Renal cortical epithelial cell (primary cell): ENCODE data around the gene KRT36. TPM values are rescaled to one million over a fixed set of nuclear protein-coding genes. Genes with fewer than 3 reads are reported as not detected.

Experiments used
- DNase-seq: peaks from one replicate; pipeline ENCODE4 v3.0.0-alpha.2; 2011; ENCODE audit warnings: low read depth
- total RNA-seq: library from RNA; depleted of rRNA; stranded (reverse); fragments of >200 nt; gene quantifications from 2 replicates; pipeline ENCODE4 v1.2.3, GENCODE V29; 2014

Gene KRT36
- total RNA-seq, 1 donor from 2014 or later = not detected

DNA sequence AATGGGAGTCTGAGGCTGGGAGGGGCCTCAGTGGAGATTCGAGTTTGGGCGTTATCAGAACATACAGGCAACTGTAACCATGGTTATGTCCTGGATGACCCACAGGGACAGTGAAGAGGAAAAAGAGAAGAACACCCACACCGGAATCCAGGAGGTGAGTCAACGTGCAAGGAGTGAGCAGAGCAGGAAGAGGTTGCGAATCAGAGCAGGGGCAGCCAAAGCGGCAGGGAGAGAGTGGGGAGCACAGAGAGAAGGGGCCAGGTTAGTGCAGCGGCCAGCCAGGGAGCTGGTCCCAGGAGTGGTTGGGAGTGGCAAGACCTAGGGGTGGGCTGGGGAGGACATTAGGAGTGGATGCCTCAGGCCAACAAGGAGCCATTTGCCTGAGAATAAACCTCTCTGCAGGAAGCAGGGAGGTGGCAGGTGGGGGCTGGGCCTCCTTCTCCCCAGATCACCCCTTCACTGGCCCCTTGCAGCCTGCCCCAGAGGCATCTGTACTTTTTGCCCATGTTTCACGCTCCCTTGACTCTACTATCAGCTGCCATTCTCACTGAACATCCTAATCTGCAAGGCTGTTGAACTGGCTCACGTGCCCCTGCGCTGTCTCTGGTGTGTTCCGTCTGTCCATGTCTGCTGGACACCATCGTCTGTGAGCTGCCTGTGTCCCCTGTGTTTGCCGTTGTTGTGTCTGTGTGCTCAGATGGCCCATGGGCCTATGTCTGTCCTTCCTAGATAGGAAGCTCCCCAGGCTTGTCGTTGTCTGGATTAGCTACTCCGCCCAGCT lies 10.6 kb upstream of the KRT36 start:
- DNase-seq = peak; percentile 63

DNA sequence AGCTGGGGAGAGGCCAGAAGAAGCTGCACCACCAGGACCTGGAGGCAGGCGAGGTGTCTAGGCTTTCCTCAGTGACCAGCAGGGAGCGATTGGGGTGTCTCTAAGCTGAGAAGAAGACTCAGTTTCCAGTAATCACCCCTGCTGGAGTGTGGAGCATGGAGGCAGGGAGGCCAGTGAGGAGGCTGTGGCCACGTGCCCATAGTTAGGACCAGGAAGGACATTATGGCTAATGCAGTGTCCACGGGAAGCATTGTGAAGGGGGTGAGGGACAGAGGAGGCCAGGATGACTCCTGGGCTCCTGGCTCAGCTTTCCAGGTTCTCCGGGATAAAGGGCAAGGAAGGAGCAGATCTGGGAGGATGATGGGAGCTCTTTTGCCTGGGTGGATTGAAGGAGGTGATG lies 10.0 kb upstream of the KRT36 start:
- no peak for DNase-seq

DNA sequence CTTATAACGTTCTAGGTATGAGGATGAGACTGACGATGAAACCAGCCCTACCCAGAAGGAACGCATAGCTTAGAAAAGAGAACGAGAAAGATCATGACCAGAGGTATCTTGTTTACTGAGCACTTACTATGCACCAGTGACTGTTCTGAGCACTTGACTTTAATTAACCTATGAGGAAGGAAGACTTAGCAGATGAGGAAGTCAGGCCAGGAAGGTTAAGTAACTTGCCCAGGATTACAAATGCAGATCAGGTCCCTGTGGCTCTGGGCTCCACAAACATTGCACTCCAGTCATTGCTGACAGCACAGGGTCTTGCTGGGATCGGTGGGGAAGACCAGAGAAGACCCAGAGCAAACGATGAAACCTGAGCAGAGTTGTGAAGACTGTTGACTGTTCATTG lies 8.6 kb upstream of the KRT36 start:
- no peak for DNase-seq

DNA sequence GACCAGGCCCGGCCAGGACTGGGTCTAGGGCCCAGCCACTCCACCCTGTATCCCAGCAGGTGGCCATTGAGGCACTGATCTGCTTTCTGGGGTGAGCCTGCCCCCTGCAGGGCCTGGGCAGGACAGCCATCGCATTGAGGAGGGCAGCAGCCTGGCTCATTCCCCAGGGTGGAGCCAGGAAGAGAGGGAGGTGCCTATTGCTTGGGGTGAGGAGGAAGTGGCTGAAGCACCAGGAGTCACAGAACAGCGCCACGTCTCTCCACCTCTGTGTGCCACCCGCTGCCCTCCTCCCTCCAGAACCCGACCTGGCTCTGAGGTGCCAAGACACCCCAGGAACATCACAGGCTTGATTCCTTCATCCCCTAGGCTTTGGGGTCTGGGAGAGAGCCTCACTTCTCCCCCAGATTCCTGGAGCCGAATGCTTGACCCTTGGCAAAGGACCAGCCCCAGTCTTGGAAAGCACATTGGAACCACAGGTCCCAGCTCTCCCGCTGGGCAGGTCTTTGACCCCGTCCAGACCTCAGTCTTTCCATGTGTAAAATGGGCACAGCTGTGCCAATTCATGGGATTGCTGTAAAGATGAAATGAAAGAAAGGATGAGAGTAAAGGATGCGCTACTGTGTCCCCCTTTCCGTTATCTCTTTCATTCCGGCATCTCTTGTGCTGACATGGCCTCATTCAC lies 7.2 kb upstream of the KRT36 start:
- peak; percentile 84 for DNase-seq

DNA sequence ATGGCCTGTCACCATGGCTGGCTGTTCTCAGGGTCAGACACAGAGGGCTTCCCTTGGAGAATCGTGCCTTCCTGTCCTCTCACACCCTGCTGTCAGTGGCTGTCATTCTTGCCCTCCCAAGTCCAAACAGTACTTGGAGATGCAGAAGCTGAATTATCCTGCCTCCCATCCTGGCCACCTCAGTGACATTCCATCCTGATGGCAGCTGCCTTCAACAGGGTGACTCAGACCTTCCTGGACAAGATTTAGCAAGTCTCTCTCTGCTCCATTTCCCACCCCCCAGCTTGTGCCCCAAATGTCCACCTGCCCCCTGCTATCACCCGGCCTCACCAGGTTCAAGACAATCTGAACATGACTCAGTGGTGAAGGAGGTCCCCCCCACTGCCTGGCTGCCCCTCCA lies 4.8 kb upstream of the KRT36 start:
- DNase-seq = peak; percentile 60

DNA sequence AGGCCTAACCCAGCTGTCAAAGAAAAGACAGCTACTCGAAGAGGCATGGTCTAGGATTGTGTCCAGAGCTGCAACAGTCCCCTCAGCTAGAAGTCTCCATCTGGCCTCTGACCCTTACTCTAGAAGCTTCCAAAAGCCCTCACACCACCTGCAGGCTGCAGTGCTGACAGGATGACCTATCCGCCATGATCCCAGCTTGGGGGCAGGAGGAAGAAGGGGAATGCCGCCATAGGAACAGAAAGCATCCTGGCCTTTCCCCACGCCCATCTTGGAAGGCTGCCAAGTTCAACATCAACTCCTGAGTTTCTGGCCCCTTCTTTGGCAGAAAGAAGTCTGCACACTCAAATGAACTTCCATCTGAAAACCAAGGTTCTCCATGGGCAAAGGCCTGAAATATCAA lies 3.1 kb upstream of the KRT36 start:
- peak; percentile 46 for DNase-seq

DNA sequence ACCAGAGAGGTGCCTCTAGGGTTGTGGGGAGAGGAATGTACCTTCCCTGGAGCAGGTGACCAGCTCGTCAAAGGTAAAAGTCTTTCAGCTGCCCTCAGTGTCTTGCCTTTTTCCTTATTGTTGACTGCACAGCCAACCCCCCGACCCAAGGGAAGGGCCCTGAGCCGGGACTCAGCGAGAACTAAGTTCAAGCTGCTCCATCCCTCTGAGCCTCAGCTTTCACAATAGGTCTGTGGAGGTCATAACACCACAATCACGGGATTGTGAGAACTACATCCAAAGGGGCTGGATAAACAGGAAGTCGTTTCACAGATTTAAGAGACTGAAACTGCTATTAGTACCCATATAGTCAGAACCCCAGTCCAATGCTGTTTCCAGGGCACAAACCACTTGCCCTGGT lies 2.6 kb upstream of the KRT36 start:
- DNase-seq = peak; percentile 82

DNA sequence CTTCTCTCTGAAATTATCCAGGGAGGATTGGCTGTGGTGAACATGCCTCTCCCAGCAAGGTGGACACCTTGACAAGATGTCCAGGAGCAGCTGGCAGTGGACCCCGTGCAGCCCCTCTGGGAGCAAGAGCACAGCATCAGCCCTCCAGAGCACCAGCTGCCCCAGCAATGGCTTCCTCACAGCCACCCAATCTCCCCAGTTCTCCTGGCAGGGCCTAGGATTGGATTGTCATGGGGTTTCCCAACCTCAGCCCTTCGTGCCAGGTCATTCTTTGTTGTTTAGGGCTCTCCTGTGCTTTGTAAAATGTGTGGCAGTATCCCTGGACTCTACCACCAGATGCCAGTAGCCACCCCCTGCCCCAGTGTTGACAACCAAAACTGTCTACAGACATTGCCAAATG lies 1.8 kb upstream of the KRT36 start:
- DNase-seq = no peak

DNA sequence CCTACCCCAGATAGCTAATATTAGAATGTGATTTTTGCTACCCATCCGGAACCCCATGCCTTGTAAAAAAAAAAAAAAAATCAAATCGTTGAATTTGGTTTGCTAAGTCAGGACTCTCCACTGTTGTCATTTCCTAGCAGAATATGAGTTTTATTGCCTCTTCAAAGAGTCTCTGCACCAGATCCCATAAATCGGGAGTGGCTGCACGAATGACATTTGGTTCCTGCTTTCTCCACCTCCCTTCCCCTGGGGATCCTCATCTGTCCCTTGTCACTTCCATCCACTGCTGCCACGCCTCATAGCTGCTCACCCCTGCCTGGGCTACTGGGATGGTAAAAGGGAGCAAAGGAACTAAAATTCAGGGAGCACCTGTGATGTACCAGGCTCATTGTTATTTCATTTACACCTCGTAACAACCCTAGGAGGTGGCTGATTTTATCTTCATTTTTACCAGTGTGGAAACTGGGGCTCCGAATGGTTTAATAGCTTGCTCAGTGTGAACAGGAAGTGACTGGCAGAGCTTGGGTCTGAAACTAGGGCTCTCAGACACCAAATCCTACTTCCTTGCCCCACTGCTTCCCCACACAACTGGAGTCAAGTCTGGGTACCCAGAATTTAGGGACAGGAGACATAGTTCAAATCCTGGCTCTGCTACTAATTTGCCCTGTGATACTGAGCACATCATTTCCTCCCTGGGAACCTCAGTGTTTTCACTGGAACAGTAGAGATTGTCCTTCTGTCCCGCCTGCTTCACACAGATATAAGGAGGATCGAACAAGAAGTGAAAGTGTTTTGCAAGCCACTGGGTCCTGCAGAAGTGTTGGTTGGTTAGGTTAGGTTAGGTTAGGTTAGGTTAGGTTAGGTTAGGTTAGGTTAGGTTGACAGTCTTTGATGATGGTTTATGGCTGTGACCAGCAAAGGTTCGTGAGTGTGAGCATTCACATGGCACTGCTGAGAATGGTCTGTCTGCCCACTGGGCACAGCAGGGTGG lies 585 bp upstream of the KRT36 start:
- no peak for DNase-seq

DNA sequence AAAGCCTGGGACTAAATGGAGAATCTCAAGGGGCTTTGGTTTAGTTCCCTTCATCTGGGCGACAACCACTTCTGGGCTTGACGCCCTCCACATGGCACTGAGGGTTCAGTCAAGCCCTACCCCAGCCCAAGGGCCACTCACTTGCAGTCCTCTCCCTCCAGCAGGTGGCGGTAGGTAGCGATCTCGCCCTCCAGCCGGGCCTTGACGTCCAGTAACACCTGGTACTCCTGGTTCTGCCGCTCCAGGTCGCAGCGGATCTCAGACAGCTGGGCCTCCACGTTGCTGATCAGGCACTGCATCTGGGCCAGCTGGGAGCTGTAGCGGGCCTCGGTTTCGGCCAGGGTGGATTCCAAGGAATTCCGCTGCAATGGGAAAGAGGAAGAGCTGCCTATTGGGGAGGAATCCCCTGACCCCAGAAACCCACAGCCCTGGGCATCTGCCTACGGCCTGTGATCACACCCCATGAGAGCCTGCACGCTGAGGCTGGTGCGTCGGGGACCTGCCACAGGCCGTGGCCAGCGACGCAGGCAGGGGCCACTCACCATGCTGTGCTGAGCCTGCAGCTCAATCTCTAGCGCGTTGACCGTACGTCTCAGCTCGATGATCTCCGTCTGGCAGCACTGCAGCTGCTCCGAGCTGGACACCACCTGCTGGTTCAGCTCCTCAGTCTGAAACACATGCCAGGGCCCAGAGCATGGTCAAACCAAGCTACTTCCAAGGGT lies 2.7 kb downstream of the KRT36 start:
- no peak for DNase-seq

DNA sequence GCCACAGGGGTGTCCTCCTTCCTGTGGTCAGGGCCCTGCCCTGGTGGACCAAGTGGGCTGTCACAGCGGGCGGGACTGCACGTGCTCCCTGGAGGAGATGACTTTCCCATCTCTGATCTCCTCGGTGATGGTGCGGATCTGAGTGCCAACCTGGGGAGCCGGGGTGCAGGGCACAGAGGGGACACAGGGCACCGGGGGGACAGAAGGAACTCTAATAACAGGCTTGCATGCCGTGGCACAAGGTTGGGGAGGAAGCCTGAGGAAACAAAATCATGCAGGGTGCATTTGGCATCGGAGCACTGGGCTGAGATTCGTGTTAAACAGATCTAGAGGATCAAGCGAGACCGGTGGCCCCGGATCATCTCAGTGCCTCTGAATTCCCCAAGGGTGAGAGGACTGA lies 3.4 kb downstream of the KRT36 start:
- no peak for DNase-seq

DNA sequence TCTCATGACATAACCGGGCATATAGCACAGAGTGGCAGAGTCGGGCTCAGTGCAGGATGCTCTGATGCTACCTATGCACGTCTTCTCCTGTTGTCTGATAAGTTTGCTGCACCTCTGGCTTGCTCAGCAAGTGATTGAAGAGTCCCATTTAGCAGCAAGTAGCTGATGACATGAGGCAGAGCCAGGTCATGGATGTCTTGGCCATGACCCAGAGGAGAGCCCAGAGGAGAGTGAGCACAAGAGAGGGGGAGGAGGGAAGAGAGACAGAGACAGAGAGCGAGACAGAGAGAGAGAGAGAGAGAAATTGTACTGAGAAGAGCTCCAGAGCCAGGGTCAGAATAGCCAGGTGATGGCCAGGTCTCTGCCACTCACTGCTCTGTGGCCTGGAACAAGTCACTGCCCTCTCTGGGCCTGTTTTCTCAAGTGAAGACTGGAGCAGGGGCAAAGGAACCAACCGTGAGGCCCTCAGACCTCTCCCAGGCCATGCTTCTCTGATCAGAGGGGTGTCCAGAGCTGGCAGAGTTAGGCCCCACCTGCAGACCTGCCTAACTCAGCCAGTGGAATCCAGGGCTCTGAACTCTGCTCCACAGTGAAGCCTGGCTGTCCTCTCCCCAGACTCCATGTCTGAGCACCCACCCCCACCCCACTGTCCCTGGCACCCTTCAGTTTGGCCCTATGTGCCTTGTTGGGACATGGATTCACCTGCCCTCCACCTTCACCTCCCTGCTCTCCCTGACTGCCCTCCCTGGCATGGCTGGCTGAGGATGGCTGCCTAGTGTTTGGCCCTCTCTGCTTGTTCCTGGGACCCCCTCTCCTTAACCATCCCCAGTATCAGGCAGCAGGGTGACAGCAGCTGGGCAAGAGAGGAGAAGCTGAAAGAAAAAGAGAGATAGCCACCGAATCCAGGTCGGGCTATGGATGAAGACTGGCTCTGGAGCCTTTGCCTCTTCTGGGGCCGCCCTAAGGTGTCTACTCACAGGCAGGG lies 4.5 kb downstream of the KRT36 start:
- no peak for DNase-seq

DNA sequence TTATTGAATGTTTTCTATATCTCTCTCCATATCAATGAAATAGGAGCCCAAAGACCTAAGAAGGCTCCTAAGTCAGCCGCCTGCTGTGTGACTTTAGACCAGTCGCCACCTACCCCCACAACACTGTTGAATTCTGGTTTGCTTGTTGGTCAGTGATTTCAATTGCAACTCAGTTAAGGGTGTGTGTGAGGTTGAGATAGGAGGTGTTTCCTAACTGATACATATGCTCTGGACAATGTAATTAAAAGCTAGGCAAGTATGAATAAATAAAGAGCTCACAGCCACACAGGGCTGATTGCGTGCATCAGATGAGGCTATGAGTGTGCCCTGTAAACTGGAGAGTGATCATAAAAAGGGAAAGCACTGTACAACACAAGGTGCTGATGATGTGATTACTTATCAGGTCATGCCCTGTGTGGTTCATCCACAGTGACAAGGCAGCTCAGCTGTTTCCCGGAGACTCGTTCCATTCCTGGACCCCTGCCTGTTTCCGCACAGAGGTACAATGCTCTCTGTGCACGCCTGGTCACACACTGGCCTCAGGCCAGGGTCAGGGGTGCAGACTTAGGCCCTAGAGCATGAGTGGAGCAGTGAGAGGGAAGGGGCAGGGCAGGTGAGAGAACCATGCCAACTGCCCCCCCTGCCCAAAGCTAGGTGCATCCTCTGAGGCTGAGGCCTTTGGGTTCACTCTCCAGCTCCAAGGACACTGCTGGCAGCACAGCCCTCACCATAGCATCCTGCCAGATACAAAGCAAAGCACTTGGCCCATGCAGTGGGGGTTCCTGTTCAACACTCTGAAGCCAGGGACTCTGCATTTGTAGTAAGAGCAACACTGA lies 5.5 kb downstream of the KRT36 start:
- peak; percentile 32 for DNase-seq

DNA sequence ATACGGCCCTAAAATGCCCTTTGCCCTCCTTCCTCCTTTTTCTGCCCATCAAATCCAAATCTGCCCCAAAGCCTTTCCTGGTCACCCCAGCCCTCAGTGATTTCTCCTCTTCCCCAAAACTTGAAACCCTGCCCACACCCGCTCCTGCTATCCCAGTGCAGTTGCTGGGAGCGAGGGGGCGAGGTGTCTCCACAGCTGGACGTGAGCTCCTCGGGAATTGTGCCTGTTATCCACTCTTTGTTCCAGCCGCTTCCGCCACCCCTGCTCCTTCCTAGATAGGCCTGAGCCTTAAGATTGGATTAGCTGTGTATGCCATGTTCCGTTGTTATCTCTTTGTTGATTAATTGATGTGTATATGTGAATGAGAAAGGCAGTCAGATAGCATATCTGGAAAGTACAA lies 6.2 kb downstream of the KRT36 start:
- no peak for DNase-seq

DNA sequence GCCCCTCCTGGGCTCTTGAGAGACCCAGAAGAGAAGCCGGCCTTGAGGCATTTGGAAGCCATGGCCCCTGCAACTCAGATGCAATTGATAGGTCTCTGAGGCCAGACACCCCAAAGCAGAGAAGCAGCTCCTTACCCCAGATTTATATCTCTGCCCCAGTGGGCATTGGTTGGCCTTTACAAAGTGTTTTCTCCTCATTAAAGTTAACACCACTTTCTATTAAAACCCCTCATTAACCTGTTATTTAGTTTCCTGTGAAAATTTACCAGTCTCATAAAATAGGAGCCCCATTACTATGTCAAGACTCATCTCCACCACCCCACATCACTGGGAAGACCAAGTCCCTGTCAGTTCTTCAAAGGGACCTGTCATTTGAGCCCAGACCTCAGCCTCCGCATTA lies 8.7 kb downstream of the KRT36 start, which contains the start of gene KRT35:
Gene KRT35 (minus strand): TSS at position 116 of the 400 bp plus-strand sequence. CDS start 54 bp downstream, at position 62.
- DNase-seq = no peak

DNA sequence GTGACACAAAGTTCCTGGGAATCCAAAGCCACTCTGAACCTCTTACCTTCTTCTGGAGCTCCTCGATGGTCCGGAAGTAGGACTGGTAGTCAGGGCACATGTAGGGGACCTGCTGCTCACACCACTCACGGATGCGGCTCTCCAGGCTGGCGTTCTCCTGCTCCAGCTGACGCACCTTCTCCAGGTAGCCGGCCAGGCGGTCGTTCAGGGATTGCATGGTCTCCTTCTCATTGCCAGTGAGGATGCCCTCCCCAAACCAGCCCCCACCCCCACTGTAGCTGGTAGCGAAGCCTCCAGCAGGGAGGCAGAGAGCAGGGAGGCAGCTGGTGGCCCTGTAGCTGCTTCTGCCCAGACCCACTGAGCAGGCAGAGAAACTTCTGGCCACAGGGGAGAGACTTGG lies 9.1 kb downstream of the KRT36 start:
- no peak for DNase-seq

DNA sequence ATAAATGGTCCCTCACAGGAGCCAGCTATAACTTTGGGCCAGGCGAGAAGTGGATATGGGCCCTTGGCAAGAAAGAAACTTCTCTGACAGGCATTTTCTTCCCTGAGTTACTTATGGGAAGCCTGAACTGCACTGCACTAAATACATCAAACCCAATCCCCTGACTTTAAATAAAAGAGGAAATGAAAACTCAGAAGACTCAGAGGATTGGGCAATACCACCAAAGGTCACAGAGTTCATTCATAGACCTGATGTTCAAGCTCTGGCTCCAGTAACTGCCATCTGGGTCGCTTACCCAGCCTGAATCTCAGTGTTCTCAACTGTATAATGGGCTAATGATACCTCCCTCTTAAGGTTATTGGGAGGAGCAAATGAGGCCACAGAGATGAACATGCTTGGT lies 9.6 kb downstream of the KRT36 start:
- no peak for DNase-seq

DNA sequence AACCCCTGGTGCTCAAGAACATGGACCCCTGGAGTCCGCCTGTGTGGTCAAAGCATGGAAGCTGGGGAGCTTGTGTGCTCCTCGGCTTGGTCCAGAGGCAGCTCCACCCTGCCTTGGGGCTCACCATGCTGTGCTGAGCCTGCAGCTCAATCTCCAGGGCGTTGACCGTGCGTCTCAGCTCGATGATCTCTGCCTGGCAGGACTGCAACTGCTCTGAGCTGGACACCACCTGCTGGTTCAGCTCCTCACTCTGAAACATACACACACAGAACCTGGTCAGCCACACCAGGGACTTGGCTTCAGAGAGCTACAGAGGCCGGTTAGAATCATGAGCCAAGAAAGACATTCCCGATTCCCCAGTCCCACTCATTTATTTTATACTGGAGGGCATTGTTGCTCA lies 11.5 kb downstream of the KRT36 start:
- DNase-seq = peak; percentile 58
